NAMALWA (cell line): ENCODE measurements around the gene MMP27.
"Not testable (repeated sequence)": the region's sequence is repeated elsewhere in the genome, so short reads cannot be mapped to it uniquely, and the experiment has no call there.

Experiments used
- DNase-seq: peaks from one replicate; pipeline ENCODE4 v3.0.0-alpha.2; 2015; ENCODE audit warnings: low spot score

Gene MMP27

GRCh38 chr11:102705626-102706025, at the start of gene MMP27:
Gene MMP27, minus strand, starts transcription at chr11:102705769. Its CDS starts 55 bp downstream, at chr11:102705714.
- DNase-seq = no peak

DNA sequence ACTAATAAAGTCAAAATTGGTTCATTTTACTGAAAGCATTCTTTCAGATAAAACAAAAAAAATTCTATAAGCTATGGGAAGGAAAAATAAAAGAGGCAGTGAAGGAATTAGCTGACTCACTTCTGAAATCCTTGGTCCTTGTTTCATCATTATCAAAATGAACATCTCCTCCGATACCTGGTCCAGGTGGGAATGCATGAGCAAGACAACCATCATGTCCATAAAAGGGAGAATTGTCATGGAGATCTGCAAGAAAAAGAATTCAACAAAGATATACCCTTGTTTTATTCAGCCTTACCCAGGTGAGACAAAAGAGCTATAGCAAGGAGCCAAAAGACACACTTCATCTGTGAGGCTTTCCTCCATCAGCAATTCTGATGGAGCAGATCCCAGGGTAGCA, 47.7 kb upstream of the MMP27 start:
- no peak for DNase-seq

DNA sequence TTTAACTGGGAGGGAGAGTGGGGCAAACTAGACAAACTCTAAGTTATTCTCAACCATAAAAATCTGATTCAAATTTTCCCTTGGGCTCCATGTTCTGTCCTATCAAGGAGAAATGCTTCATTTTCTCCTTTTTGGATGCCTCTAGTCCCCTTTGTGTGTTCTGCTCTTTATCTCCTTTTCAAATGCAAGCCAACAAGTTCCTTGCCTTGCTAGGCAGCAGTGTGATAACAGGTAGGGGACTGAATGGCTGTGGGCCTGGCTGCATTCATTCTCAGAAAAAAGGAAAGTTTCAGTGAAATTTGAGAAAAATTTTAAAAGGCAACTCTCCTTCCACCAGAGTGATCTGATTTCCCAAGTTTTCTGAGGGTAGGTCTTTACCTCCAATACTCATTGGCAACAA, 46.1 kb upstream of the MMP27 start:
- DNase-seq = no peak

GRCh38 chr11:102749101-102749722, 43.6 kb upstream of the MMP27 start:
- DNase-seq = no peak

- not testable (repeated sequence) for DNase-seq
Observed at GRCh38 chr11:102746746-102747578, 41.4 kb upstream of the MMP27 start.

GRCh38 chr11:102734650-102735049, 29.1 kb upstream of the MMP27 start:
- DNase-seq = no peak

GRCh38 chr11:102733232-102733875, 27.8 kb upstream of the MMP27 start:
- DNase-seq = peak; percentile 74

DNA sequence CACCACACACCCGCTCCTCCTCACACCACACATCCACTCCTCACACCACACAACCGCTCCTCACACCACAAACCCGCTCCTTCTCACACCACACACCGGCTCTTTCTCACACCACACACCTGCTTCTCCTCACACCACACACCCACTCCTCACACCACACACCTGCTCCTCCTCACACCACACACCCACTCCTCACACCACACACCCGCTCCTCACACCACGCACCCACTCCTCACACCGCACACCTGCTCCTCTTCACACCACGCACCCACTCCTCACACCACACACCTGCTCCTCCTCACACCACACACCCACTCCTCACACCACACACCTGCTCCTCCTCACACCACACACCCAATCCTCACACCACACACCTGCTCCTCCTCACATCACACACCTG, 25.4 kb upstream of the MMP27 start:
- DNase-seq = not testable (repeated sequence)

- DNase-seq = no peak
Observed at GRCh38 chr11:102729849-102730815, 24.6 kb upstream of the MMP27 start.

- DNase-seq = no peak
Observed at GRCh38 chr11:102727890-102728289, 22.3 kb upstream of the MMP27 start.

- no peak for DNase-seq
Observed at GRCh38 chr11:102724904-102725500, 19.4 kb upstream of the MMP27 start, which contains the start of gene MMP8. Gene MMP8, minus strand, starts transcription at chr11:102724954. Its CDS starts 99 bp downstream, at chr11:102724855.

DNA sequence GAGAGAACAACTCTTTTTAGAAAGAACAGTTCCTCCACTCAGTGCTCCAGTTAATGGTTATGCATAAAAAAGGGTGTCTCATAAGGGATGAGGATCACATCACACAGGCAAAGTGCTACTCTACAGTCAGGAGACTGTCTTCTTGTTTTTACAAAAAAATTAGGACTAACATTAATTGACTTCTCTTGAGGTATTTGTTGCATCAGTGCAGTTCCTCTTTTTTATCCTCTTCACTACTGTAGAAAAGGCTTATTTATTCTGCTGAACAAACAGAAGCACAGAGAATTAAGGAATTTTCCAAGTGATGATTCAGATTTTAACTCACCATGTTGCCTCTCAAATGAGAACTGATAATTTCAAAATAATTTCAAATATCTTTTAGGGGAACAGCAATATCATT, 17.3 kb upstream of the MMP27 start:
- DNase-seq = no peak

DNA sequence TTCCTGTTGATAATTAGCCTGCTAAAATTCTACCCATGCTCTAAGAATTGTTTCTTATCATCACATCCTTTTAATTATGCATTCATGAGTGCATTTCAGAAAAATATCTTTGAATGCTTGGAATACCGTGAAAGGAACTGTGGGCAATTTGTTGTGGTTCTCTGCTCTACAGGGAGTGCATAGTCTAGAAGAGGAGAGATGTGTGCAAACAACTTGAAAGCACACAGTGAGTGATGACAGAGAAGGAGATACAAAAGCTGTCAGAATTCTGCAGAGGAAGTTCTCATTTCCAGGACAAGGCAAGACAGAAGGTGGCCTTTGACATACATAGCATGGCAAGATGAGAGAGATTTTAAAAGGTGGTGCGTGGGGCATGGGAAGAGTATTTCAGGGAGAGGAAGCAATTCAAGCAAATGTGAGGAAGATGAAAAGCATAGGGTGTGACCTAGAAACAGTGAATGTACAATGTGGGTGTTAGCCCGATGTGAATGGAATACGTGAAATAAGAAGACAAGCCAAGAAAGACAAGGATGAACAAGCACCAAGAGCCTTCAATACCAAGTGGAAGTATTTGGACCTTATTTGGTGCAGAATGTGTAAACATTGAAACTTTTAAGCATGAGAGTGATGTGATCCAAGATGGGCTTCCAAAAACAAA, 14.2 kb upstream of the MMP27 start:
- no peak for DNase-seq

DNA sequence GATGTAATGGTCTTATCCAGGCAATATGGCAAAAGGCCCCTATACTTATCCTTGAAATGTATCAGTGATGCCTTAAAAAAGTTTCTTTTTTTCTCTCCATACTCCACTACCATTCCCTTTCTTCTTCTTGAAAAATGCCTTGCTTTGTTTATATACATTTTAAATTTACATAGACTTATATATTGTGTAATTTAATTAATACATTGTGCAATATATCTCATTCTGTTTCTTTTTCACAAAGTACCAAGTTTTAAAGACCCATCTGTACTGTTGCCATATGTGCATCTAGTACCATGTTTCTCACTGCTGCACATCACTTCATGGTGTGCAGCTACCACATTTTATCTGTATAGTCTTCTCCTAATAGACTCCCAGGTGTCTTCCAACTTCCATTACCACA, 11.7 kb upstream of the MMP27 start:
- DNase-seq = no peak

DNA sequence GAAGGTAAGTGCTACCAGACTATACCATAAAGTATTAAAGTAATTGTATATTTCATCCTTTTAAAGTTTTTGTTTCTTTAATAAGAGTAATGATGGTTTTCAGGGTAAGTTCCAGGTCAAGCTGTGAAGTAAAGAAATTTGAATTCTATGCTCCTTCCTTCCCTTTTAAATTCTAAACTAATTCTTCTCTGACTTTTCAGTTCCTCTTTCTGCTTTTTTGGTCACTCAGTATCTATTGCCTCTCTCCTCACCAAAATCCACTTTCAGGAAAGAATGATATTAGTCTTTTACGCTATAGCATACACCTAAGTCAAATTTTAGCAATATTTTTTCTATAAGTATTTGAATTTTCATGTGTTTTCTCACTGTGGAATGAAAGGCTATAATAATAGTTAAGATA, 11.0 kb upstream of the MMP27 start:
- DNase-seq = no peak

DNA sequence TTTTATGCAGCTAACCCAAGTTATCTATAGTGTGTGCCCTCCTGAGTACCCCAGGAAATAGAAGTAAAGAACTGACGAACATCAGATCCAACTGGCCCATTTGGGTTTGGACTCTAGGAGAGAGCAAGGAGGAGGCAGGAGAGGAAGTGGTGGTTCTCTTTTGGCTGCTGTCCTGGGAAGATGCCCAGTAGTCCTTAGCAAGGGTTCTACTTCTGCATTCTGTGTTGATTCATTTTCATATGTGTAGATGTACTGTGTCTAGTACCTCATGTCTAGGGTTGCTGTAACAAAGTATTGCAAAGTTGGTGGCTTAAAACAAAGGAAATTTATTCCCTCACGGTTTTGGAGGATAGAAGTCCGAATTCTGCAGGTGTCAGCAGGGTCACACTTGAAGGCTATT, 6.6 kb upstream of the MMP27 start:
- DNase-seq = no peak

DNA sequence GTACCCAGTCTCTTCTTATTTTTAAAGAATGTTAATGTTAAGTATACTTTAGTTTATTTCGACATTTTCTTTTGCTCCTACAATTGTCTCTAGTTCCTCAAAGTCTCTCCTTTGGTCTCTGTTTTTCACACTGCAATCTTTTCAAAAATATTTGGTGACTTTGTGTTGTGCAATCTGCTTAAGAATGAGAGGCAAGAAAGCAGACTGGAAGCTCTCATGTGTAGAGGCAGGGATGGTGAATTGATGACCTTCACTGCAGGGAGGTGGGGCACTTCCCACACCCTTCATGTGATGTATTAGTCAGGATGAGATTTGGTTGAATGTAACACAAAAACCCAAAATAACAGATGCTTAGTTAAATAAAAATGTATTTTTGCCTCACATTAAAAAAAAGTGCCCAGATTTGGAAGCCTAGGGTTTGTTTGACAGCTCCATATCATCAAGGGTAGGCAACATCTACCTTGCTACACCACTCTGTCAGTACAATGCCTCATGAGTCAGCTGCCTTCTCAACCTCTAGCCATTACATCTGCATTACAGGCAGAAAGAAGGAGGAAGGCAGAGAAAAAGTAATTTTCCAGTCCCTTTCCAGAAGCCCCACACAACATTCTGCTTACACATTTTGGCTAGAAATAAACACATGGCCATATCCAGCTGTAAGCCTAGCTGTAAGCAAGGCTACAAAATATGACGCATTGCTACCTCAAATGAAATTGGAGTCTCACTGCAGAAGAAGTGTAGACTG, 3.8 kb upstream of the MMP27 start:
- no peak for DNase-seq

DNA sequence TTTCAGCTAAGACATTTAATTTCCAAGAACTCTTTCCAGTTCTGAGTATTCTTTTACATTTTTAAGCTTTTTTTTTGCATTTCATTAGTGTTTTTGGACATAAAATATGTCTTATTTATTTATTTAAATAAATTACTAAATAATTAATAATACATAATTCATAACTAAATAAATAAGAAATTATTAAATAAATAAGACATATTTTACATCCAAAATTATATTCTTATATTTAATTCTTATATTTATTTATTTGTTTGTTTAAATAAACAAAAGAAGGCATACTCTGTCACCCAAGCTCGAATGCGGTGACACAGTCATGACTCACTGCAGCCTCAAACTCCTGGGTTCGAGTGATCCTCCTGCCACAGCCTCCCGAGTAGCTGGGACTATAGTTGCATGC, 3.1 kb upstream of the MMP27 start:
- DNase-seq = no peak

GRCh38 chr11:102704841-102705240, 728 bp downstream of the MMP27 start:
- DNase-seq = no peak

- no peak for DNase-seq
Observed at GRCh38 chr11:102703826-102704493, 1.6 kb downstream of the MMP27 start.
